GM21367 (cell line): ENCODE measurements around the gene ABO.
"Not testable (repeated sequence)": the region's sequence is repeated elsewhere in the genome, so short reads cannot be mapped to it uniquely, and the experiment has no call there.

Experiments
- ATAC-seq: cut with Tn5 transposase; IDR thresholded peaks from one replicate; pipeline ENCODE4 v1.9.1; 2021; ENCODE audit not compliant: unreplicated experiment

ABO gene

DNA sequence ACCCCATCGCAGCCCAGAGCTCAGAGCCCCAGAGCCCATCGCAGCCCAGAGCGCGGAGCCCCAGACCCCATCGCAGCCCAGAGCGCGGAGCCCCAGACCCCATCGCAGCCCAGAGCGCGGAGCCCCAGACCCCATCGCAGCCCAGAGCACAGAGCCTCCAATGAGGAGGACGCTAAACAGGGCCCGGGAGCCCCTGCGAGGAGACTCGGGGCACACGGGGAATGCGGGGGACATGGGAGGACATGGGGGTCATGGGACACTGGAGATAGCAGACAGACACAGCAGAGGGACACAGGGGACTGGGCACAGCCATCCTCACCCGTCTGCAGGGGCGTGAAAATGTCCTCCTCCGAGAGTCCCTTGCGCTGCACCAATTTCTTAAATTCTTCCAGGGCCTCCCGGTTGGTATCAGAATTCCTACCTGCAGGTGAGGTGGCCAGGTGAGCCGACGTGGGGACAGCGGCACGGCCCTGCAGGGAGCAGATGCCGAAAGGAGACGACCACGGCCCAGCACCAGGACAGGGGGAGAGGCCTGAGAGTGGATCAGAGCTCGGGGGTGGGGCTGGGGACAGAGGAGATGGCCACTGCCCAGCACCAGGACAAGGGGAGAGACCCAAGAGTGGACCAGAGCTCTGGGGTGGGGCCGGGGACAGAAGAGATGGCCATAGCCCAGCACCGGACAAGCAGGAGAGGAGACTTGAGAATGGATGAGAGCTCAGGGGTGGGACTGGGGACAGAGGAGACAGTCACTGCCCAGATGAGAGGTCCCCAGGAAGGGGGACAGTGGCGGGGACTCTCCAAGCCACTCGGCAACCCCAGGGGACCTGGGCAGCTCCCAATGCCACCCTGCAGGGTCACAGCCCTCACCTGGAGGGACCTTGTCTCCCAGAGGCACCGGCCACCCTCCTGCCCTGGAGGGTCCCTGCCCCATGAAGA, 68.7 kb downstream of the ABO start:
- ATAC-seq, result no peak

- ATAC-seq, result not testable (repeated sequence)
These were observed 69.5 kb downstream of the ABO start for GRCh38 chr9:133205481-133205887.
